Measurements from ENCODE around the gene SPRYD7. TPM values are rescaled to one million over a fixed set of nuclear protein-coding genes. Genes with fewer than 3 reads are reported as not detected.
"Not testable (repeated sequence)": the region's sequence is repeated elsewhere in the genome, so short reads cannot be mapped to it uniquely, and the experiment has no call there.

The SPRYD7 gene, protein sequence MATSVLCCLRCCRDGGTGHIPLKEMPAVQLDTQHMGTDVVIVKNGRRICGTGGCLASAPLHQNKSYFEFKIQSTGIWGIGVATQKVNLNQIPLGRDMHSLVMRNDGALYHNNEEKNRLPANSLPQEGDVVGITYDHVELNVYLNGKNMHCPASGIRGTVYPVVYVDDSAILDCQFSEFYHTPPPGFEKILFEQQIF
- 3.9 and 4.9 TPM in 2 replicates for total RNA-seq

- peak; percentile 99 for DNase-seq
Measured at GRCh38 chr13:49936075-49936967, at the start of gene SPRYD7. TSS of gene SPRYD7 (minus strand) at chr13:49936340. CDS start at chr13:49936235, 105 bp downstream.

GRCh38 chr13:49985129-49985528, 49.0 kb upstream of the SPRYD7 start:
- no peak for DNase-seq

DNA sequence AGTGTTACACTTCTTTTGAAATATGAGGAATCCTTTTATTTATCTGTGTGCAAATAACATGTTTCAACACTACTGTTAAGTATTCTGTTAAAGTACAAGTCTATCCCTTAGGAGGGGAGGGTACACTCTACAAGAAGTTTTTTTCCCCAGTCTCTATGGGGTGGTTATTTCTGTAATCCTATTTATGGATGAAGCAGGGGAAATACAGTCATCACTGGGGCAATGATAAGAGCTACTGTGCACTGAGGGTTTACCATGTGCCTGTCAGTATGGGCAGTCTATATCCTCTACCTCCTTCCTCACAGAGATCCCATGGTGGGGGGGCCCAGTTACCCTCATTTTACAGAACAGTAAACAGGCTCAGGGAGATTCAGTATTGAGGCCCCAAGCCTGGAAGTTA, 44.1 kb upstream of the SPRYD7 start:
- DNase-seq = no peak

- no peak for DNase-seq
Measured at GRCh38 chr13:49977992-49978391, 41.9 kb upstream of the SPRYD7 start.

DNA sequence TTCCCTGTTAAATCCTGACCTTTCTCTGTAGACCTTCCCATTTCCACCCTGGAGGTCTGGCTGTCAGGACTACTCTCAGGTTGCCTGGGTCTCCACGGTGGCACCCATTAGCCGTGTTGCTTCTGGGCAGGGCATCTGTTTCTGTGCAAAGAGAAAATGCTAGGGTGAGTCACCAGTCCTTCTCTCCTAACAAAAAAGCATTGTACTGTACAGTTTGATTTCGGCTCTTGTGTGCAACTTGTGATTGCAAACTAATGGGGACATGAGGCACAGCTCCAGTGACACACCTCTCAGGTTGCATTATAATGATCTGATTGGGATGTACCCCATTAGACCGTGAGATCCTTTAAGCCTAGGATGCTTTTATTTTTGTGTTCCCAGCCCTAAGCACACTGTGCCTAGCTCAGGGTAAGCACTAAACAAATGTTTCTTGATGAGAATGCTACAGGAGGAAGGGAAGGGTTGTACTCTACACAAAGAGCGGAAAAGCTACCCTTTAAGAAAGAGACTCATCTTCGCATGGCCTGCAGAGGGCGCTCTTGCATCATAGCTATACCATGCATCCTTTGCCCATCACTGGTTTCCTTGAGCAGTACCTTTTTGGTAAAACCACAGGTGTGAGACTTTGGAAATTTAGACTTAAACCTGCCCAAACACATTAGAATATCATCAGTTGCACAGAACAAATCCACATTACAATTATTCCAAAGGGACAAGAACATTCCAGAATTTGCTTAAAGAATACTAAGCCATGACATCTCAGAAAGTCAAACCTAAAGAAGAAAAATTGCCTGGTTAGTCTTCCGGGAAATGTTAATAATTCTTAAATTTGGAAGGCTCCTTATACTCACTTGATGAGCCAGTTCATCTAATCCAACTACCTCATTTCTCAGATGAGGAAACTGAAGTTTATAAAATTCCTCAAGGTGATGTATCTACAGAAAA, 40.4 kb upstream of the SPRYD7 start:
- peak; percentile 88 for DNase-seq

DNA sequence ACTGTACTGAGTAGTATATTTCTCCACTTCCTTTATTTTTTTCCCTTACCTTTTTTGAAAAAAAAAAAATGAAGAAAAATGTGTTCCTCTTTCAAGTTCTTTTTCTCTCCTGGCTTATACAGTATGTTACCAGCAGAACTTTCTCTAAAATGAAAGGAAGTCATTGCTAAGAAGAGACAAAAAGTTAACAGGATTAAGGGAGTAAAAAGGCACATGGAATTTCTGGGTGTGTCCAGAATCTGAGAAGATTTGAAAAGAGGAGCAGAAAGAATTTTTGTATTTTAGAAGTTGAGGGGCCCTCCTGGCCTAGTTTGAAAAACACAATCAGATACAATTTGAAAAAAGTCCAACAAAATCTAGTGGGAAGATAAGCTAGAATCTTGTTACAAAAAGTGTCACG, 39.7 kb upstream of the SPRYD7 start:
- DNase-seq = no peak

DNA sequence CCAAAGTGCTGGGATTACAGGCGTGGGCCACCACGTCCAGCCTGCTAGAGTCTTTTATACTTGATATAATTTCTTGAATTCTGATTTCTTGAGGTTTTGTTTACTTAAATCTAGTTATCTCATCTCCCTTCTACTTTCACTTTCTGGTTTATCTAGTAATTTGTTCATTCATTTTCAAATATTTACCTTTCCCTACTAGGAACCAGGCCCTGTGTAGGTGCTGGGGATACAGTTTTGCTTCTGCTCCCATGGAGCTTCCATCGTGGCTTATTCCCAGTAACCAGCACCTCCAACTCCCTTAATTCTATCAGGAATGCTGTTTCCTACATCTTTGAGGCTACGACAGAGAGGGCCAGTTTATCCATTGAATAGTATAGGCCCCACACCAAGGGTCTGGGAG, 36.6 kb upstream of the SPRYD7 start:
- DNase-seq = no peak

- DNase-seq = no peak
Measured at GRCh38 chr13:49967456-49967855, 31.3 kb upstream of the SPRYD7 start.

GRCh38 chr13:49958321-49958720, 22.2 kb upstream of the SPRYD7 start:
- no peak for DNase-seq

GRCh38 chr13:49956131-49956530, 20.0 kb upstream of the SPRYD7 start:
- DNase-seq = no peak

- DNase-seq = no peak
Measured at GRCh38 chr13:49954674-49955455, 18.7 kb upstream of the SPRYD7 start.

GRCh38 chr13:49953560-49953959, 17.4 kb upstream of the SPRYD7 start:
- no peak for DNase-seq

DNA sequence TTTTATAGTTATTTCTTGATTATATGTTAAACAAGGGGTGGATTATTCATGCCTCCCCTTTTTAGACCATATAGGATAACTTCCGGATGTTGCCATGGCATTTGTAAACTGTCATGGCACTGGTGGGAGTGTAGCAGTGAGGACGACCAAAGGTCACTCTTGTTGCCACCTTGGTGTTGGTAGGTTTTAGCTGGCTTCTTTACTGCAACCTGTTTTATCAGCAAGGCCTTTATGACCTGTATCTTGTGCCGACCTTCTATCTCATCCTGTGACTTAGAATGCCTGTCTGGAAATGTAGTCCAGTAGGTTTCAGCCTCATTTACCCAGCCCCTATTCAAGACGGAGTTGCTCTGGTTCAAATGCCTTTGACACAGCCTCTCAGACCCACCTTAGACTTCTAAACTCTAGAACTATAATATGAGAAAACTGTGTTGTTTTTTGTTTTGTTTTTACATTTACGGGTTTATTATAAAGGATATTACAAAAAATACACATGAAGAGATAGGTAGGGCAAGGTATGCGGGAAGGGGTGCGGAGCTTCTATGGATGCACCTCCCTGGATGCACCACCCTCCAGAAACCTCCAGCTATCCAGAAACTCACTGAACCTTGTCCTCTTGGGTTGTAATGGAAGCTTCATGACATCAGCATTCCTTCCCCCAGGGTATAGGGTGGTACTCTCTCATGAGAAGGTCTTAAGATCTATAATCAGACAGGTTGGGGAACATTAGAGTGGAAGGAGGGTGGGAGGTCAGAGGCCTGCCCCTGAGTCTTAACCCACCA, 15.8 kb upstream of the SPRYD7 start:
- DNase-seq = no peak

DNA sequence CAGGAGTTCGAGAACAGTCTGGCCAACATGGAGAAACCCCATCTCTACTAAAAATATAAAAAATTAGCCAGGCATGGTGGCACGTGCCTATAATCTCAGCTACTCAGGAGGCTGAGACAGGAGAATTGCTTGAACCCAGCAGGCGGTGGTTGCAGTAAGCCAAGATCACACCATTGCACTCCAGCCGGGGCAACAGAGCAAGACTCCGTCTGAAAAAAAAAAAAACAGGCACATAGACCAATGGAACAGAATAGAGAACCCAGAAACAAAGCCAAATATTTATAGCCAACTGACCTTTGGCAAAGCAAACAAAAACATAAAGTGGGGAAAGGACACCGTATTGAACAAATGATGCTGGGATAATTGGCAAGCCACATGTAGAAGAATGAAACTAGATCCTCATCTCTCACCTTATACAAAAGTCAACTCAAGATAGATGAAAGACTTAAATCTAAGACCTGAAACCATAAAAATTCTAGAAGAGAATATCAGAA, 12.7 kb upstream of the SPRYD7 start:
- DNase-seq = not testable (repeated sequence)

DNA sequence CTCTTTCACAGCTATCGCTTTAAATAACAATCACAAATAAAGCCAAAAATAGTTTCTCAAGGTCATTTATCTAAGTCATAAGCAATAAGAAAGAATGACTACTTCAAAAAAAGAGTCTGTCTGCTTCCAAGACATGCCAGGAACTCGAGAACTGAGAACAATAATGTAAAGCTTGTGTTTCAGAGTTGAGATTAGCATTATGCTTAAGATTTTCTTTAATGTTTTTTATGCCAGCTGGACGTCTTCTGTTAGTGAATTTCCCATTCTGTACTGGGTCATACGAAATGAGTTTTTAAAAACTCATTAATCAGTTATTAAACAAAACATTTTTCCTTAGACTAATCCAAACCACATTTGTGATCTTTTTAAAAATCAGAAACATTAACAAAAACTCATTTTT, 3.2 kb upstream of the SPRYD7 start:
- DNase-seq = no peak

GRCh38 chr13:49938921-49939320, 2.8 kb upstream of the SPRYD7 start:
- DNase-seq = no peak

DNA sequence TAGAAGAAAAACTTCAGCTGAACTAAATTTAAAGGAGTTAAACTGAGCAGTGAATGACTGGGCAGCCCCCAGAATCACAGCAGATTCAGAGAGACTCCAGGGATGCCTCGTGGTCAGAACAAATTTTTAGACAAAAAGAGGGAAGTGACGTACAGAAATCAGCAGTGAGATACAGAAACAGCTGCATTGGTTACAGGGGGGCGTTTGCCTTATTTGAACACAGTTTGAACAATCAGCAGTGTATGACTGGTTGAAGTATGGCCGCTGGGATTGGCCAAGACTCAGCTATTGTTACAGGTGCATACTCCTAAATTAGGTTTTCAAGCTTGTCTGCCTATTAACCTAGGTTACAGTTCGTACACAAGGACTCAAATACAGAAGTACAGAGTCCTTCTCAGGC, 2.2 kb upstream of the SPRYD7 start:
- DNase-seq = no peak

DNA sequence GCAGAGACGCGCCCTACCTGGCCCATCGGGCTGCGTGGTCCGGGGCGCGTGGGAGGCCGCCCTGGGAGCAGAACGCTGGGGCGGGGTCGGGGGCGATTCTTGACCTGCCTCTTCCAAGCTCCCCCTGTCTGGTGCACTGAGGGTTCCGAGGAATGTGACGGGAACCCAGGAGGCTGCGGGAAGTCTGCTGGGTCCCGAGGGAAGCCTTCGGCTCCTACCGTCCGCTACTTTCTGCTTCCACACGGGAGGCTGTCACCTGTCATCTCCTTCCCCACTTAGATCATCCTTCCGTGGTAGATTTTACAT, 781 bp upstream of the SPRYD7 start:
- no peak for DNase-seq

GRCh38 chr13:49935171-49936074, 717 bp downstream of the SPRYD7 start:
- DNase-seq = peak; percentile 69

- DNase-seq = no peak
Measured at GRCh38 chr13:49933511-49933910, 2.6 kb downstream of the SPRYD7 start.

Measured in dermis blood vessel endothelial cell (primary cell).